Epithelial cell of esophagus (primary cell): ENCODE results near the gene LTBP1.
A peak's percentile ranks its signal among the peaks of the same experiment; 100 is the strongest.

Experiments
- DNase-seq: peaks from one replicate; pipeline ENCODE4 v3.0.0; 2010; ENCODE audit warnings: low read depth
- H3K4me3 ChIP-seq: 2 replicates; pipeline ENCODE4 v1.5.1; 2011; ENCODE audit warnings: mild to moderate bottlenecking, low read length, control low read depth
- CTCF ChIP-seq: IDR thresholded peaks from 2 replicates; pipeline ENCODE4 v1.5.1; 2011; ENCODE audit warnings: low read depth, mild to moderate bottlenecking, low read length, control low read depth, inconsistent platforms; ENCODE audit not compliant: insufficient read depth; ENCODE audit errors: missing control alignments

Gene LTBP1

GRCh38 chr2:33136056-33136455 lies 189.3 kb downstream of the LTBP1 start:
- H3K4me3 ChIP-seq = no peak overlapping the region
- no peak for TF ChIP-seq CTCF
- no peak for DNase-seq

GRCh38 chr2:33136566-33136965 lies 189.8 kb downstream of the LTBP1 start:
- DNase-seq = peak; percentile 22

GRCh38 chr2:33137331-33137730 lies 190.6 kb downstream of the LTBP1 start:
- no peak for DNase-seq

More at GRCh38 chr2:33136566-33136965, 189.8 kb downstream of the LTBP1 start:
- H3K4me3 ChIP-seq = no peak overlapping the region
- TF ChIP-seq CTCF = no peak

GRCh38 chr2:33139949-33140348 lies 193.2 kb downstream of the LTBP1 start:
- no peak for TF ChIP-seq CTCF
- DNase-seq = no peak
- no peak overlapping the region for H3K4me3 ChIP-seq

More at GRCh38 chr2:33137331-33137730, 190.6 kb downstream of the LTBP1 start:
- H3K4me3 ChIP-seq = no peak overlapping the region
- no peak for TF ChIP-seq CTCF

GRCh38 chr2:33141476-33141875 lies 194.7 kb downstream of the LTBP1 start:
- TF ChIP-seq CTCF = no peak
- DNase-seq = no peak
- H3K4me3 ChIP-seq = no peak overlapping the region

- DNase-seq = no peak
- no peak overlapping the region for H3K4me3 ChIP-seq
- TF ChIP-seq CTCF = no peak
Observed at GRCh38 chr2:33142810-33143209, 196.1 kb downstream of the LTBP1 start.

GRCh38 chr2:33144243-33144642 lies 197.5 kb downstream of the LTBP1 start:
- H3K4me3 ChIP-seq = no peak overlapping the region
- TF ChIP-seq CTCF = no peak
- no peak for DNase-seq
